Type B pancreatic cell (in vitro differentiated cells): ENCODE results near the gene ZDHHC8. TPM values are rescaled to one million over a fixed set of nuclear protein-coding genes. Genes with fewer than 3 reads are reported as not detected.

Experiments
- DNase-seq: peaks from one replicate; pipeline ENCODE4 v3.0.0; 2021; ENCODE audit warnings: mixed read lengths; ENCODE audit not compliant: unreplicated experiment; ENCODE audit errors: extremely low spot score
- H3K27ac Mint-ChIP-seq: 2 replicates; pipeline ENCODE4 v1.8.0; 2021; ENCODE audit warnings: mild to moderate bottlenecking, mixed read lengths
- H3K27me3 Mint-ChIP-seq: 2 replicates; pipeline ENCODE4 v1.8.0; 2021; ENCODE audit warnings: mixed read lengths
- H3K36me3 Mint-ChIP-seq: 2 replicates; pipeline ENCODE4 v1.8.0; 2021; ENCODE audit warnings: mixed read lengths
- H3K4me1 Mint-ChIP-seq: one replicate; pipeline ENCODE4 v1.8.0; 2021; ENCODE audit warnings: mixed read lengths; ENCODE audit not compliant: unreplicated experiment
- H3K4me3 Mint-ChIP-seq: 2 replicates; pipeline ENCODE4 v1.8.0; 2021; ENCODE audit warnings: mild to moderate bottlenecking, mixed read lengths
- H3K9me3 Mint-ChIP-seq: 2 replicates; pipeline ENCODE4 v1.8.0; 2021; ENCODE audit warnings: mixed read lengths
- total RNA-seq: library from RNA; stranded (reverse); gene quantifications from 2 replicates; pipeline ENCODE4 v1.2.1, GENCODE V29; 2021; ENCODE audit warnings: low replicate concordance
- TF ChIP-seq, protein P1 (sequence below): fragments of 200-600 bp; sonication (generic); conservative IDR thresholded peaks from 2 replicates; pipeline ENCODE4 v1.5.0; 2021; ENCODE audit warnings: antibody characterized with exemption, mild to moderate bottlenecking

The ZDHHC8 gene
- total RNA-seq, 1 donor from 2014 or later: 73.6 TPM

DNA sequence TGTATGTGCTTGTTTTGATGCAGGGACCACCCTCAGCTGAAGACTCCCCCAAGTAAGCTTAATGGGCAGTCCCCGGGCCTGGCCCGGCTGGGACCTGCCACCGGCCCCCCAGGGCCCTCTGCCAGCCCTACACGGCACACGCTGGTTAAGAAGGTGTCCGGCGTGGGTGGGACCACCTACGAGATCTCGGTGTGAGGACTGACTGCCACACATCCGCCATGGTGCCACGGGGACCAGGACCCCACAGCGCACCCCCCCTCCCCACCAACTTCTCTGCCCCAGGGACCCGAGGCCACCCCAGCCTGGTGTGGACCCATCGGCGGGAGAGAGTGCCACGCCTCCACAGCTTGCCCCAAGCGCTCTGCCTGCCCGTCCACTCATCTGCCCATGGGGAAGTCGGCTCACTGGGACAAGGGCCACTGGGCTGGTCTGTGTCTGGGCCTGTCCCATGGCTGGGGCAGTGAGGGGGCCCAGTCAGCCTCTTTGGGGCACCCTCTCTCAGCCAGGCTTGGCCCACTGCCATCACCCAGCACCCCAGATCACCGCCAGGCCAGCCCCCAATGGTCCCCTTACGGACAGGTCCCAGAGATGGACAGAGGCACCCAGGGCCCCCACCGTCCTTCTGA lies 13.7 kb downstream of the ZDHHC8 start:
- DNase-seq: no peak

DNA sequence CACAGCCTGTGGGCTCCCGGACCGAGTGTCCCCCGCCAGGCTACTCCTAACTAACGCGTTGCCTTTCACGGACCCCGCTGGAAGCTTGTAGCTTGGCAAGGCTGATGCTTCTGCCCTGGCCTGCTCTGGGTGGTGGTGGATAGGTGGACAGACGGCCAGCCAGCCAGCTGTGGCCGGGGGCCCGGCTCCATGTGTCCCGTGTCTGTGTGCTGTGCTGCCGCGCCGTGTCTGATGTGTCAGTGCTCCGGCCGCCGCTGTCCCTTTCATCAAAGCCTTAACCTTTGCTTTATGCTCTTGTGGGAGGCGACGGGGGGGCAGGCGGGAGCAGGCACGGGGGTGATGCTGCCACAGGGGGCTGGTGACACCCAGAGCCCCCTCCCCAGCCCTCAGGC lies 14.2 kb downstream of the ZDHHC8 start:
- TF ChIP-seq, protein P1, sequence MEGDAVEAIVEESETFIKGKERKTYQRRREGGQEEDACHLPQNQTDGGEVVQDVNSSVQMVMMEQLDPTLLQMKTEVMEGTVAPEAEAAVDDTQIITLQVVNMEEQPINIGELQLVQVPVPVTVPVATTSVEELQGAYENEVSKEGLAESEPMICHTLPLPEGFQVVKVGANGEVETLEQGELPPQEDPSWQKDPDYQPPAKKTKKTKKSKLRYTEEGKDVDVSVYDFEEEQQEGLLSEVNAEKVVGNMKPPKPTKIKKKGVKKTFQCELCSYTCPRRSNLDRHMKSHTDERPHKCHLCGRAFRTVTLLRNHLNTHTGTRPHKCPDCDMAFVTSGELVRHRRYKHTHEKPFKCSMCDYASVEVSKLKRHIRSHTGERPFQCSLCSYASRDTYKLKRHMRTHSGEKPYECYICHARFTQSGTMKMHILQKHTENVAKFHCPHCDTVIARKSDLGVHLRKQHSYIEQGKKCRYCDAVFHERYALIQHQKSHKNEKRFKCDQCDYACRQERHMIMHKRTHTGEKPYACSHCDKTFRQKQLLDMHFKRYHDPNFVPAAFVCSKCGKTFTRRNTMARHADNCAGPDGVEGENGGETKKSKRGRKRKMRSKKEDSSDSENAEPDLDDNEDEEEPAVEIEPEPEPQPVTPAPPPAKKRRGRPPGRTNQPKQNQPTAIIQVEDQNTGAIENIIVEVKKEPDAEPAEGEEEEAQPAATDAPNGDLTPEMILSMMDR: no peak
- no peak overlapping the region for H3K4me3 Mint-ChIP-seq
- no peak overlapping the region for H3K27ac Mint-ChIP-seq
- no peak for DNase-seq
- H3K27me3 Mint-ChIP-seq: no peaks in the 10 kb centered on the region
- no peaks in the 10 kb centered on the region for H3K4me1 Mint-ChIP-seq
- no peaks in the 10 kb centered on the region for H3K36me3 Mint-ChIP-seq
- H3K9me3 Mint-ChIP-seq: no peaks in the 10 kb centered on the region

More for the DNA sequence above, 13.7 kb downstream of the ZDHHC8 start:
- no peak overlapping the region for H3K4me3 Mint-ChIP-seq
- TF ChIP-seq, protein P1: no peak
- H3K27ac Mint-ChIP-seq: no peak overlapping the region
- no peaks in the 10 kb centered on the region for H3K36me3 Mint-ChIP-seq
- H3K9me3 Mint-ChIP-seq: no peaks in the 10 kb centered on the region
- H3K27me3 Mint-ChIP-seq: no peaks in the 10 kb centered on the region
- no peaks in the 10 kb centered on the region for H3K4me1 Mint-ChIP-seq

- no peak overlapping the region for H3K4me3 Mint-ChIP-seq
- DNase-seq: no peak
Measured at GRCh38 chr22:20146777-20147176, 15.2 kb downstream of the ZDHHC8 start.

GRCh38 chr22:20147237-20147988 lies 15.8 kb downstream of the ZDHHC8 start:
- H3K27me3 Mint-ChIP-seq: no peaks in the 10 kb centered on the region
- H3K36me3 Mint-ChIP-seq: no peaks in the 10 kb centered on the region
- no peaks in the 10 kb centered on the region for H3K9me3 Mint-ChIP-seq
- no peak for DNase-seq
- H3K27ac Mint-ChIP-seq: no peak overlapping the region
- TF ChIP-seq, protein P1: no peak
- no peak overlapping the region for H3K4me3 Mint-ChIP-seq
- H3K4me1 Mint-ChIP-seq: no peaks in the 10 kb centered on the region

More at GRCh38 chr22:20146777-20147176, 15.2 kb downstream of the ZDHHC8 start:
- TF ChIP-seq, protein P1: no peak
- no peaks in the 10 kb centered on the region for H3K4me1 Mint-ChIP-seq
- H3K36me3 Mint-ChIP-seq: no peaks in the 10 kb centered on the region
- no peaks in the 10 kb centered on the region for H3K27me3 Mint-ChIP-seq
- H3K27ac Mint-ChIP-seq: no peak overlapping the region
- H3K9me3 Mint-ChIP-seq: no peaks in the 10 kb centered on the region

- no peak overlapping the region for H3K4me3 Mint-ChIP-seq
- no peaks in the 10 kb centered on the region for H3K9me3 Mint-ChIP-seq
- H3K27ac Mint-ChIP-seq: no peak overlapping the region
- DNase-seq: no peak
- H3K27me3 Mint-ChIP-seq: no peaks in the 10 kb centered on the region
- TF ChIP-seq, protein P1: no peak
- peaks cover under 1% of the 10 kb centered on the region for H3K4me1 Mint-ChIP-seq
- no peaks in the 10 kb centered on the region for H3K36me3 Mint-ChIP-seq
Measured at GRCh38 chr22:20148414-20148813, 16.8 kb downstream of the ZDHHC8 start.
